HG03354 (cell line): ENCODE results near the gene ASTN2.

ENCODE experiments used
- ATAC-seq: cut with Tn5 transposase; IDR thresholded peaks from one replicate; pipeline ENCODE4 v1.9.1; 2021; ENCODE audit warnings: mild to moderate bottlenecking; ENCODE audit not compliant: unreplicated experiment, poor library complexity, severe bottlenecking

Gene ASTN2

GRCh38 chr9:116686135-116686534 is 728.7 kb downstream of the ASTN2 start:
- ATAC-seq, result no peak

GRCh38 chr9:116685166-116685565 is 729.7 kb downstream of the ASTN2 start:
- no peak for ATAC-seq

- no peak for ATAC-seq
Measured at GRCh38 chr9:116683535-116683934, 731.3 kb downstream of the ASTN2 start.

GRCh38 chr9:116674210-116674980 is 740.5 kb downstream of the ASTN2 start:
- no peak for ATAC-seq

- ATAC-seq, result no peak
Measured at GRCh38 chr9:116673375-116673774, 741.5 kb downstream of the ASTN2 start.

GRCh38 chr9:116671605-116672004 is 743.3 kb downstream of the ASTN2 start:
- no peak for ATAC-seq

- no peak for ATAC-seq
Measured at GRCh38 chr9:116668970-116669695, 745.7 kb downstream of the ASTN2 start.

GRCh38 chr9:116663581-116663980 is 751.3 kb downstream of the ASTN2 start:
- ATAC-seq, result no peak

- no peak for ATAC-seq
Measured at GRCh38 chr9:116662646-116663310, 752.1 kb downstream of the ASTN2 start.

- ATAC-seq, result peak; percentile 91
Measured at GRCh38 chr9:116661037-116661954, 753.6 kb downstream of the ASTN2 start.

GRCh38 chr9:116658265-116658664 is 756.6 kb downstream of the ASTN2 start:
- no peak for ATAC-seq

- ATAC-seq, result no peak
Measured at GRCh38 chr9:116656977-116657376, 757.9 kb downstream of the ASTN2 start.

- ATAC-seq, result no peak
Measured at GRCh38 chr9:116656501-116656971, 758.3 kb downstream of the ASTN2 start.

GRCh38 chr9:116654059-116654355 is 760.9 kb downstream of the ASTN2 start:
- ATAC-seq, result no peak

- ATAC-seq, result no peak
Measured at GRCh38 chr9:116653348-116654058, 761.4 kb downstream of the ASTN2 start.

GRCh38 chr9:116647515-116647809 is 767.4 kb downstream of the ASTN2 start:
- no peak for ATAC-seq

GRCh38 chr9:116646661-116647514 is 768.0 kb downstream of the ASTN2 start:
- no peak for ATAC-seq

- no peak for ATAC-seq
Measured at GRCh38 chr9:116644091-116644688, 770.7 kb downstream of the ASTN2 start.
